ENCODE results near the gene NAV2.

- no peak for TF ChIP-seq CTCF (optimal IDR thresholded peaks at IDR 0.05 in 1 of 3, IDR thresholded peaks at IDR 0.05 in 1 of 3, conservative IDR thresholded peaks at IDR 0.05 in 1 of 3; ENCODE audit: extremely low read depth in 1 of 3, insufficient read depth in 2 of 3, low read length in 3 of 3)
- TF ChIP-seq EZH2 (IDR thresholded peaks at IDR 0.05; ENCODE audit: low read length), result no peak
Observed at GRCh38 chr11:19853016-19853415, 140.4 kb downstream of the NAV2 start.
